HCT116 (cell line): ENCODE measurements around the gene CLEC17A. TPM values are rescaled to one million over a fixed set of nuclear protein-coding genes. Genes with fewer than 3 reads are reported as not detected.

ENCODE experiments used
- ATAC-seq: fragments of 200-7000 bp; cut with Tn5 transposase; 2 replicates; pipeline ENCODE4 v1.9.1; 2020; ENCODE audit warnings: mild to moderate bottlenecking, moderate library complexity
- BruUV-seq: library from RNA; stranded (reverse); fragments of 400-500 nt; replicated peaks from 2 replicates; lab custom pipeline; 2021; lab: Mats Ljungman, UMichigan
- CTCF ChIA-PET: fragments of 300-600 bp; sonication (Branson Sonifier 250); formaldehyde crosslinking; loops from one replicate; lab custom pipeline; 2021; ENCODE audit warnings: antibody characterized with exemption; lab: Charles Lee
- POLR2A ChIA-PET: fragments of 300-600, 350-600 bp; sonication (Branson Sonifier 250); formaldehyde crosslinking; loops from one replicate; lab custom pipeline; 2021; ENCODE audit warnings: antibody characterized with exemption; lab: Charles Lee
- RAD21 ChIA-PET, 2 experiments: fragments of 300-600 bp; sonication (Branson Sonifier 250); formaldehyde crosslinking; loops; one replicate each; lab custom pipeline; 2023; ENCODE audit warnings: low total read pairs in 2 of 2; ENCODE audit not compliant: uncharacterized antibody in 2 of 2, unreplicated experiment in 2 of 2, low non-redundant PET in 1 of 2; lab: Charles Lee
- DNase-seq: peaks from one replicate; pipeline ENCODE4 v3.0.0-alpha.2; 2010; ENCODE audit warnings: low read depth, low spot score
- H2AFZ ChIP-seq: fragments of 200-600 bp; shearing (Covaris generic), sonication (generic); 2 replicates; pipeline ENCODE4 v1.6.1; 2017; ENCODE audit warnings: low read depth, mixed run types, mixed read lengths, antibody characterized with exemption, low read length; ENCODE audit not compliant: poor library complexity, severe bottlenecking
- H3K27ac ChIP-seq: 2 replicates; pipeline ENCODE4 v1.5.1; 2012; ENCODE audit warnings: low read depth, low read length
- H3K27me3 ChIP-seq: fragments of 200-600 bp; sonication (generic); 2 replicates; pipeline ENCODE4 v1.6.1; 2016; ENCODE audit warnings: mixed run types, low read length, mixed read lengths; ENCODE audit not compliant: insufficient read depth
- H3K36me3 ChIP-seq, 2 experiments: fragments of 200-500 bp in 1 of 2; fragments of 200-600 bp in 1 of 2; sonication (Bioruptor generic) in 1 of 2; sonication (generic) in 1 of 2; 2 replicates each; pipeline versions ENCODE4 v1.5.1 to v1.6.1; 2014 to 2016; ENCODE audit warnings: low read length in 2 of 2, inconsistent platforms in 1 of 2, mixed read lengths in 1 of 2, mixed run types in 1 of 2; ENCODE audit not compliant: insufficient read depth in 2 of 2, control insufficient read depth in 1 of 2
- H3K4me1 ChIP-seq, 2 experiments: fragments of 200-600 bp in 1 of 2; sonication (generic) in 1 of 2; 2 replicates each; pipeline versions ENCODE4 v1.5.1 to v1.6.1; 2012 to 2017; ENCODE audit warnings: low read length in 2 of 2, inconsistent platforms in 1 of 2, mild to moderate bottlenecking in 1 of 2, mixed read lengths in 1 of 2, mixed run types in 1 of 2, moderate library complexity in 1 of 2; ENCODE audit not compliant: insufficient read depth in 2 of 2, control insufficient read depth in 1 of 2
- H3K4me2 ChIP-seq: fragments of 200-600 bp; sonication (generic); 2 replicates; pipeline ENCODE4 v1.6.1; 2017; ENCODE audit warnings: mixed run types, low read length, mixed read lengths
- H3K4me3 ChIP-seq, 2 experiments: fragments of 200-600 bp in 1 of 2; sonication (generic) in 1 of 2; replicated peaks in 1 of 2; 2 replicates each; pipeline ENCODE4 v1.5.1; 2011 to 2016; ENCODE audit warnings: low read length in 2 of 2, control low read depth in 1 of 2, low read depth in 1 of 2, mild to moderate bottlenecking in 1 of 2, mixed read lengths in 1 of 2, mixed run types in 1 of 2
- H3K79me2 ChIP-seq: fragments of 200-600 bp; sonication (generic); 2 replicates; pipeline ENCODE4 v1.6.1; 2017; ENCODE audit warnings: mild to moderate bottlenecking, mixed run types, low read length, moderate library complexity, mixed read lengths; ENCODE audit not compliant: insufficient read depth
- H3K9ac ChIP-seq: fragments of 200-600 bp; sonication (generic); 2 replicates; pipeline ENCODE4 v1.6.1; 2016; ENCODE audit warnings: low read length, mixed read lengths
- H3K9me2 ChIP-seq: fragments of 200-600 bp; sonication (generic), shearing (Covaris generic); 2 replicates; pipeline ENCODE4 v1.6.1; 2017; ENCODE audit warnings: mixed run types, mild to moderate bottlenecking, moderate library complexity; ENCODE audit not compliant: insufficient read depth
- H3K9me3 ChIP-seq, 2 experiments: fragments of 200-500 bp in 1 of 2; fragments of 200-600 bp in 1 of 2; sonication (Bioruptor generic) in 1 of 2; sonication (generic) in 1 of 2; 2 replicates each; pipeline ENCODE4 v1.6.1; 2014 to 2017; ENCODE audit warnings: low read length in 2 of 2, mixed read lengths in 2 of 2, inconsistent platforms in 1 of 2, low read depth in 1 of 2, mild to moderate bottlenecking in 1 of 2, mixed run types in 1 of 2, moderate library complexity in 1 of 2; ENCODE audit not compliant: control insufficient read depth in 1 of 2, insufficient read depth in 1 of 2
- H4K20me1 ChIP-seq: fragments of 200-600 bp; sonication (generic), shearing (Covaris generic); 2 replicates; pipeline ENCODE4 v1.6.1; 2017; ENCODE audit warnings: mixed run types, mild to moderate bottlenecking, moderate library complexity; ENCODE audit not compliant: insufficient read depth
- ATF3 ChIP-seq: IDR thresholded peaks from 2 replicates; pipeline ENCODE4 v1.6.1; 2012
- CBX3 ChIP-seq: IDR thresholded peaks from 2 replicates; pipeline ENCODE4 v1.6.1; 2012; ENCODE audit warnings: low read depth
- CEBPB ChIP-seq: IDR thresholded peaks from 2 replicates; pipeline ENCODE4 v1.6.1; 2012; ENCODE audit warnings: low read depth
- CTCF ChIP-seq, 3 experiments: fragments of 200-600 bp in 1 of 3; sonication (generic) in 1 of 3; IDR thresholded peaks in 2 of 3; conservative IDR thresholded peaks in 1 of 3; 2 replicates each; pipeline ENCODE4 v1.5.1; 2012 to 2017; ENCODE audit warnings: low read depth in 2 of 3, low read length in 2 of 3, antibody characterized with exemption in 1 of 3, borderline replicate concordance in 1 of 3, control low read depth in 1 of 3, mild to moderate bottlenecking in 1 of 3, mixed read lengths in 1 of 3, mixed run types in 1 of 3, moderate library complexity in 1 of 3; ENCODE audit not compliant: insufficient read depth in 1 of 3
- EGR1 ChIP-seq: IDR thresholded peaks from 2 replicates; pipeline ENCODE4 v1.6.1; 2012; ENCODE audit warnings: low read depth
- ELF1 ChIP-seq: IDR thresholded peaks from 2 replicates; pipeline ENCODE4 v1.6.1; 2012; ENCODE audit warnings: low read depth, borderline replicate concordance
- EZH2 ChIP-seq: fragments of 200-600 bp; sonication (generic); IDR thresholded peaks from 2 replicates; pipeline ENCODE4 v1.6.1; 2017; ENCODE audit warnings: antibody characterized with exemption, mixed run types
- EZH2phosphoT487 ChIP-seq: fragments of 200-600 bp; IDR thresholded peaks from 2 replicates; pipeline ENCODE4 v1.6.1; 2018; ENCODE audit warnings: antibody characterized with exemption, borderline replicate concordance
- JUND ChIP-seq: IDR thresholded peaks from 2 replicates; pipeline ENCODE4 v1.6.1; 2012
- MAX ChIP-seq: IDR thresholded peaks from 2 replicates; pipeline ENCODE4 v1.6.1; 2012
- POLR2A ChIP-seq: IDR thresholded peaks from 2 replicates; pipeline ENCODE4 v1.7.0; 2011; ENCODE audit warnings: borderline replicate concordance; ENCODE audit not compliant: insufficient read depth, insufficient read length; ENCODE audit errors: extremely low read depth
- RAD21 ChIP-seq: IDR thresholded peaks from 2 replicates; pipeline ENCODE4 v1.6.1; 2012; ENCODE audit warnings: low read depth, mild to moderate bottlenecking
- REST ChIP-seq: IDR thresholded peaks from 2 replicates; pipeline ENCODE4 v1.6.1; 2012; ENCODE audit warnings: low read depth
- SIN3A ChIP-seq: IDR thresholded peaks from 2 replicates; pipeline ENCODE4 v1.6.1; 2012; ENCODE audit warnings: low read depth
- SP1 ChIP-seq: IDR thresholded peaks from 2 replicates; pipeline ENCODE4 v1.6.1; 2012; ENCODE audit warnings: low read depth
- SRF ChIP-seq: IDR thresholded peaks from 2 replicates; pipeline ENCODE4 v1.6.1; 2012; ENCODE audit warnings: low read depth
- TCF7L2 ChIP-seq: IDR thresholded peaks from 2 replicates; pipeline ENCODE4 v1.7.0; 2011; ENCODE audit warnings: borderline replicate concordance, inconsistent platforms; ENCODE audit not compliant: insufficient read depth, insufficient read length; ENCODE audit errors: extremely low read depth
- ZBTB33 ChIP-seq: IDR thresholded peaks from 2 replicates; pipeline ENCODE4 v1.6.1; 2011; ENCODE audit warnings: mild to moderate bottlenecking, low read length, moderate library complexity; ENCODE audit not compliant: insufficient replicate concordance; ENCODE audit errors: extremely low read depth
- ZNF274 ChIP-seq: fragments of 200-500 bp; sonication (Bioruptor generic); IDR thresholded peaks from 2 replicates; pipeline ENCODE4 v1.6.1; 2014; ENCODE audit warnings: mild to moderate bottlenecking, low read depth, low read length, inconsistent platforms
- intact Hi-C: fragments of 100-400 bp; cut with micrococcal nuclease; formaldehyde crosslinking; loops from 2 replicates; pipeline ENCODE4 v1.10.0; 2022
- total RNA-seq: library from RNA; stranded (reverse); gene quantifications from one replicate; pipeline ENCODE4 v1.2.1, GENCODE V29; 2021; ENCODE audit not compliant: unreplicated experiment

CLEC17A gene
- total RNA-seq, 1 experiment from 2014 or later: not detected

- Histone ChIP-seq H3K27ac (no peak overlapping the region), H3K9me2 (no peaks in the 10 kb centered on the region), H2AFZ (no peak overlapping the region), H3K4me1 (peaks cover 11 to 25% of the 10 kb centered on the region in 2 experiments; a peak in 3 of 4 replicates), H3K9ac (no peak overlapping the region), H4K20me1 (no peaks in the 10 kb centered on the region), H3K4me2 (no peak overlapping the region), H3K27me3 (no peaks in the 10 kb centered on the region), H3K9me3 (no peaks in the 10 kb centered on the region), H3K36me3 (peaks cover 0 to 4% of the 10 kb centered on the region in 2 experiments; a peak in 2 of 4 replicates), H3K79me2 (peaks cover 53% of the 10 kb centered on the region), H3K4me3 (no peak overlapping the region)
- BruUV-seq: no TSS peak
- ChIA-PET RAD21 (no interaction called here), POLR2A (no interaction called here), CTCF (no interaction called here)
- DNase-seq (no peak), ATAC-seq (no peak)
- TF ChIP-seq EZH2 (no peak), JUND (no peak), EGR1 (no peak), SRF (no peak), ZBTB33 (no peak), TCF7L2 (no peak), CTCF (IDR thresholded peaks at IDR 0.05 in 2 of 3, conservative IDR thresholded peaks at IDR 0.05 in 1 of 3; ENCODE audit: borderline replicate concordance in 1 of 3, insufficient read depth in 1 of 3, low read depth in 2 of 3, low read length in 2 of 3) (no peak), RAD21 (no peak), CEBPB (no peak), REST (no peak), POLR2A (no peak), SIN3A (no peak), ATF3 (no peak), ELF1 (no peak), EZH2phosphoT487 (no peak), SP1 (no peak), CBX3 (no peak), ZNF274 (no peak), MAX (no peak)
- intact Hi-C loops: no loop called here
Observed at GRCh38 chr19:14565765-14566711, 16.8 kb upstream of the CLEC17A start.
